Coronary artery (tissue), 2 donors: ENCODE data around the gene AHI1.

ENCODE experiments used
- DNase-seq: peaks from one replicate; pipeline ENCODE4 v3.0.0-alpha.2; 2017; ENCODE audit warnings: low spot score
- H3K27ac ChIP-seq, 2 donors: fragments of 200-600 bp; sonication (generic); one replicate each; pipeline ENCODE4 v1.5.1; 2016 to 2019
- H3K4me3 ChIP-seq: fragments of 200-600 bp; sonication (generic); 2 replicates; pipeline ENCODE4 v1.5.1; 2016; ENCODE audit warnings: mild to moderate bottlenecking, moderate library complexity
- TF ChIP-seq, protein P1 (sequence below): fragments of 200-600 bp; sonication (generic); IDR thresholded peaks from one replicate; pipeline ENCODE4 v1.5.1; 2019; ENCODE audit warnings: antibody characterized with exemption

The AHI1 gene

DNA sequence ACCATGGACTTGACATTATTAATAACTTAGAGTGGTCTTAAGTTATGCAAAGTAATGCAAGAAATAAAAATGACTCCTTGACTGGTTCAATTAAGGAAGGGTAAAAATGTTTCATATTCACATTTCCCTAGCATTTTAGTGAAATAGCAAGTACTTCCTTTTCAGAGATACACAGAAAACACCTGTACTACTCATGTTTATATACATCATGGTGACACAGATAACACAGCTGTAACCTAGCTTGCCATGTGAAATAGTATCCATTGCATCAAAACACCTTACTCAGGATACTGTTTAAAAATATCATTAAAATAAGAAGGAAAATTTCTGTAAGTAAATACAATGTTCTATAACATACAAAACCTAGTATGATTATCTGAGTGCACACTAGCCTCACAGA lies 102.4 kb downstream of the AHI1 start:
- TF ChIP-seq, protein P1, sequence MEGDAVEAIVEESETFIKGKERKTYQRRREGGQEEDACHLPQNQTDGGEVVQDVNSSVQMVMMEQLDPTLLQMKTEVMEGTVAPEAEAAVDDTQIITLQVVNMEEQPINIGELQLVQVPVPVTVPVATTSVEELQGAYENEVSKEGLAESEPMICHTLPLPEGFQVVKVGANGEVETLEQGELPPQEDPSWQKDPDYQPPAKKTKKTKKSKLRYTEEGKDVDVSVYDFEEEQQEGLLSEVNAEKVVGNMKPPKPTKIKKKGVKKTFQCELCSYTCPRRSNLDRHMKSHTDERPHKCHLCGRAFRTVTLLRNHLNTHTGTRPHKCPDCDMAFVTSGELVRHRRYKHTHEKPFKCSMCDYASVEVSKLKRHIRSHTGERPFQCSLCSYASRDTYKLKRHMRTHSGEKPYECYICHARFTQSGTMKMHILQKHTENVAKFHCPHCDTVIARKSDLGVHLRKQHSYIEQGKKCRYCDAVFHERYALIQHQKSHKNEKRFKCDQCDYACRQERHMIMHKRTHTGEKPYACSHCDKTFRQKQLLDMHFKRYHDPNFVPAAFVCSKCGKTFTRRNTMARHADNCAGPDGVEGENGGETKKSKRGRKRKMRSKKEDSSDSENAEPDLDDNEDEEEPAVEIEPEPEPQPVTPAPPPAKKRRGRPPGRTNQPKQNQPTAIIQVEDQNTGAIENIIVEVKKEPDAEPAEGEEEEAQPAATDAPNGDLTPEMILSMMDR, result no peak
- DNase-seq, result no peak
- H3K27ac ChIP-seq, result no peak overlapping the region
- H3K4me3 ChIP-seq, result no peak overlapping the region

DNA sequence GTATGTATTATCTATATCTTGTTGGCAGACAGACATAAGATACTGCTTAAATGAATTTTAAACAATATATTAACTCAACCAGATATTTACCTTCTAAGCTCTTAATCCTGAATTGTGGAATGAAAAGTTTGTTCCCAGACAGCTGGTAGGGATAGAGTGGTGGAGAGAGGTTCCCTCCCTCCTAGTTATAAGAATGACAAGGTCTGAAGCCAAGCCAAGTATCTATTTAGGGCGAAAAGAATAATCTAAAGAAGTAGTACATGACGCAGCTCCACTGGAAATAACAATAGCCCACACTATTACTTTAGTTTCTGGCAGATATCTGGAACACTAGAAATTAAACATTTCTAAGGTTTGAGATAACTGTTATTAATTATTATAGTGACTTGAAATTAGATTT lies 104.3 kb downstream of the AHI1 start:
- Histone ChIP-seq H3K4me3 (no peak overlapping the region), H3K27ac (no peak overlapping the region)
- TF ChIP-seq, protein P1, result no peak
- no peak for DNase-seq

DNA sequence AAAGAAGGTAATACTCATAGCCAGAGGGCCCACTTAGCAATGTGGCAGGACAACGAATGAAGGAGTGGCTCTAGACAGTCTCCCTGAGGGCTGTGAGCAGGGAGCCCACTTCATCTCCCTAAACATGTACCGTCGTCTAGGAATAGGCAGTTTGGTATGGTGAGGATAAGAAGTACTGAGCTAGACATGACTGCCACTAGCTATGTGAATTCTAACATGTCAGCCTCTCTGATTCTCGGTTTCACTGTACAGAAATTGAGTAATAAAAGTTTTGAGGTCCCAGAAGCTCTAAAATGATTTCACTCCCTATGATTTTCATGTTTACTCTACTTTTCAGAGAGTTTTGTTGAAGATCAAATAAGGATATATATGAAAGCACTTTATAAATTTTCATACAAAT lies 107.1 kb downstream of the AHI1 start:
- DNase-seq, result no peak
- TF ChIP-seq, protein P1, result no peak
- no peak overlapping the region for H3K27ac ChIP-seq
- no peak overlapping the region for H3K4me3 ChIP-seq

DNA sequence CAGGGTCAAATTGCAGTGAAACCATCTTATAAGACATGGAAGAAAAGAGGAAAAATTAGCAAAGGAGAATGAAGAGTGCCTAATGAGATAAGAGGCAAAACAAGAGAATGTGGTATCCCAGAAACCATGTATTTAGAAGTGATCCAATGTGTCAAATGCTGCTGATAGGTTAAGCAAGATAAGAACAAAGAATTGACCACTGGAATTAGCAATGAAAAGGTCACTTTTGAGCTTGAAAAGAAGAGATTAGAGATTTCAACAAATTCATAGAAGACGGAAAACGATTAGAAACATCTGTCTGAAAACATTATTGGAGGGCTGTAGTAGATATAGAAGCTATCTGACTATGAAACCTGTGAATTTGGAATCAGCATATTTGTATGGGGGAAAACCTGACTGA lies 112.2 kb downstream of the AHI1 start:
- no peak overlapping the region for H3K27ac ChIP-seq
- DNase-seq, result no peak
- no peak overlapping the region for H3K4me3 ChIP-seq
- TF ChIP-seq, protein P1, result no peak

DNA sequence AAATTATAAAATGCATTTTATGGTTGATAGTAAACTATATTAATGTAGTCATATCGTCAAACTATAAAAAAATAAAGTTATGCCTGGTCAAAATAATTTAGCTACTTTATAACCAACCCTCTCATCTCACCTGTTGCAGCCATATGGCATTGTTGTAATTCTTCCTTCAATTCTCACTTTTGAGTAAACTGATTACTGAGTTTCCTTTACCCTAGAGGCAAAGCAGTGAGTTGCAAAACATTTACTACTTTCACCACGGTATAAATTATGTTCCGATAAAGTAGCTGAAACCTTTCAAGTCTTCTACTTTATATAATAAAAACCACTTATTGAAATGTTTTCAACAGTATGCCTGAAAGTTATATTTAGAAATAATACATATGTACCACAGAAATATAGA lies 113.8 kb downstream of the AHI1 start:
- H3K27ac ChIP-seq, result no peak overlapping the region
- DNase-seq, result no peak
- TF ChIP-seq, protein P1, result no peak
- H3K4me3 ChIP-seq, result no peak overlapping the region

DNA sequence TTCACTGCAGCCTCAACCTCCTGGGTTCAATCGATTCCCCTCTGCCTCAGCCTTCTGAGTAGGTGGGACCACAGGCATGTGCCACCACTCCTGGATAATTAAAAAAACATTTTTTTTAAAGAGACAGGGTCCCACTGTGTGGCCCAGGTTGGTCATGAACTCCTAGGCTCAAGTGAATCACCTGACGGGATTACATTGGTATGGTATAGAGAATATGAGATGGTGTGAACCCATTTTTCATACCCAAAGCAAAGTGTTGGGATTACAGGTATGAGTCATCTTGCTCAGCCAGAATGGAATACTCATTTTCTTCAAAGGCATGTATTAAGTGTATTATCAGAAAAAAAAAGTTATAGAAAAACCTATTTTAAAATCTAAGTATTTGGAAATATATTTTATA lies 114.2 kb downstream of the AHI1 start:
- TF ChIP-seq, protein P1, result no peak
- no peak overlapping the region for H3K27ac ChIP-seq
- DNase-seq, result no peak
- H3K4me3 ChIP-seq, result no peak overlapping the region

DNA sequence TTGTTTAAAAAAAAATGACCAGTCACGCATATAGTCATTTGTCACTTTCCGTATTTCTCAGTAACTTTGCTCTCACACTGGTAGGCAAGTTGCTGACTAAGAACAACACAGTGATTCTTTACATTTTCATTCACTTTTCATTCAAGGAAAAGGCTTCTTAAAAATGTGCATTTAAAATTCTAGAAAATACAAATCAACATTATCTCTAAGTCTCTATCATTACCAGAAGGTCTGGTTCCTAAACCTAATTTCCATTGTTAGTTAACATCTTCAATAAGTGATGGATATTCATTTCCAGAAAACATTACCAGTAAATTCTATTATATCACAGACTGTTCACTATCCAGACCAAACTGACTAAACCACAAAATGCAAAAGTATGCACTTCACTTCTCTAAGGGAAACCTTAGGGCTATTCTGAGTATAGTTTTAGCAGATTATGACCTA lies 115.3 kb downstream of the AHI1 start:
- no peak for DNase-seq
- TF ChIP-seq, protein P1, result no peak
- Histone ChIP-seq H3K4me3 (no peak overlapping the region), H3K27ac (no peak overlapping the region)
